ENCODE data around the gene SLC6A11. TPM values are rescaled to one million over a fixed set of nuclear protein-coding genes. Genes with fewer than 3 reads are reported as not detected.

Gene SLC6A11
- total and polyA plus RNA-seq, 2 donors (not counting 3 experiments of a cell fraction or from before 2014, with no cell fraction given) = not detected

DNA sequence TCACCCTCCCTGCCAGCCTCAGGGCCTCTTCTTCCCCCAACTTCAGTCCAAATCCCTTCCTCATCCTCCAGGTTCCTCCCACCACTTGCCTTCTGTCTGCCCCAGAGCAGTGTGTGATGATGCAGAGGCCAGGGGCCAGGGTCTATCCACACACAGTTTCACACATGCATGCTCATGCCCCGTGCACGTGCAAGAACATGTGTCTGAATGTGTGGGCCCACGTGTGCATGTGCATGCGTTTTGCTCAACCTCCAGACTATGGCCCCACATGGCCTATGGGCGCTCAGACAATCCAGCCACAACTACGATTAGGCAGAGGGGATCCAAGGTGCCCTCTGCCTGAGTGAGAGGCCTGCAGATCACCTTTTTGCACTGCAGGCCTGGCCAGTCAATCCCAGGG lies 144.2 kb downstream of the SLC6A11 start:
- no peak for DNase-seq (ENCODE audit: low read depth, low spot score)
- Histone ChIP-seq H3K27me3 (ENCODE audit: control insufficient read depth in 2 of 2, insufficient read depth in 2 of 2, low read length in 2 of 2) (no peaks in the 10 kb centered on the region), H3K27ac (ENCODE audit: insufficient read depth, low read depth, low read length) (no peak overlapping the region), H2AFZ (ENCODE audit: low read depth, low read length) (no peak overlapping the region), H4K20me1 (replicated peaks; ENCODE audit: control insufficient read depth, extremely low read depth, insufficient read depth, low read length) (no peaks in the 10 kb centered on the region), H3K4me2 (ENCODE audit: insufficient read depth, low read length) (no peak overlapping the region), H3K9ac (replicated peaks; ENCODE audit: extremely low read depth, insufficient read depth, low read length) (no peak overlapping the region), H3K4me3 (replicated peaks in 1 of 3; ENCODE audit: insufficient read depth in 1 of 3, low read depth in 1 of 3, low read length in 3 of 3) (no peak overlapping the region), H3K36me3 (ENCODE audit: control insufficient read depth in 2 of 2, extremely low read depth in 1 of 2, insufficient read depth in 2 of 2, low read length in 2 of 2) (no peaks in the 10 kb centered on the region), H3K4me1 (ENCODE audit: control insufficient read depth, extremely low read depth, insufficient read depth, low read length) (no peaks in the 10 kb centered on the region), H3K9me1 (replicated peaks; ENCODE audit: control insufficient read depth, extremely low read depth, insufficient read depth, low read length) (no peaks in the 10 kb centered on the region), H3K79me2 (ENCODE audit: control insufficient read depth, insufficient read depth, low read length) (no peaks in the 10 kb centered on the region), H3K9me3 (replicated peaks; ENCODE audit: control insufficient read depth, insufficient read depth, low read length) (no peaks in the 10 kb centered on the region)
- intact Hi-C loops (cut with micrococcal nuclease) = loop anchor here (5.0 kb wide), 1 partner anchor 1993 kb away; no protein-coding TSS in a partner anchor
- no peak for TF ChIP-seq MAX (IDR thresholded peaks at IDR 0.05; ENCODE audit: insufficient read depth, insufficient read length)
- POLR2A ChIA-PET = no interaction called here
- dilution Hi-C loops (cut with MboI; ENCODE audit: extremely low pct_ligation_motif_present, low sequenced_read_pairs) = no loop called here
- CTCF ChIA-PET = no interaction called here
- FAIRE-seq = no peak
- BruUV-seq (replicated peaks) = no TSS peak

DNA sequence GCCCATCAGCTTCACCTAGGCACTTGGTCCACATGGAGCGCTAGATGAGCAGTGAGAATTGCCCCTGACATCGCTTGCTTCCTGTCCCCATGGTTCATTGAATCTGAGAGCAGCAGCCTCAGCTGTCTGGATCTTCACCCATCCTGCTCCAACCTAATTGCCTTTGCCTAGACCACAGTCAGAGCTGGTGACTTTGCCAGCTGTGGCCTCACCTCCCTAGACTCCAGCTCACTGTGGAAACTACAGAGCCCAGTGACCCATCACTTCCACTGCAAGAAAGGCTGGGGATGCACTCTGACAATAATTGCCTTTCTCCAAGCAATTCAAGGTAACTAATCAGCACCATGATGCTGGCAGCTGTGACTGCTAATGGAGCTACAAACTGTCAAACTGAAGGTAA lies 145.9 kb downstream of the SLC6A11 start:
- H3K79me2 ChIP-seq (ENCODE audit: control insufficient read depth, insufficient read depth, low read length) = no peaks in the 10 kb centered on the region
- H3K27me3 ChIP-seq (ENCODE audit: control insufficient read depth in 2 of 2, insufficient read depth in 2 of 2, low read length in 2 of 2) = no peaks in the 10 kb centered on the region
- BruUV-seq (replicated peaks) = no TSS peak
- no peak overlapping the region for H3K4me2 ChIP-seq (ENCODE audit: insufficient read depth, low read length)
- ChIA-PET CTCF (interaction anchor here (1.4 kb wide), 1 partner anchor 98 kb away, joined by 3 read pairs; no protein-coding TSS in a partner anchor), POLR2A (no interaction called here)
- no peaks in the 10 kb centered on the region for H3K9me1 ChIP-seq (replicated peaks; ENCODE audit: control insufficient read depth, extremely low read depth, insufficient read depth, low read length)
- FAIRE-seq = no peak
- no peak overlapping the region for H3K27ac ChIP-seq (ENCODE audit: insufficient read depth, low read depth, low read length)
- dilution Hi-C loops (cut with MboI; ENCODE audit: extremely low pct_ligation_motif_present, low sequenced_read_pairs) (no loop called here), intact Hi-C loops (cut with micrococcal nuclease) (loop anchor here (5.0 kb wide), 1 partner anchor 1995 kb away; no protein-coding TSS in a partner anchor)
- TF ChIP-seq POLR2AphosphoS5 (IDR thresholded peaks at IDR 0.05; ENCODE audit: insufficient read depth, low read depth, low read length) (no peak), JUN (IDR thresholded peaks at IDR 0.05; ENCODE audit: borderline replicate concordance, insufficient read depth, insufficient read length, low read depth) (no peak), FOS (IDR thresholded peaks at IDR 0.05; ENCODE audit: borderline replicate concordance, insufficient read depth, low read length) (no peak), EZH2 (IDR thresholded peaks at IDR 0.05; ENCODE audit: borderline replicate concordance, low read depth, low read length, severe bottlenecking) (no peak), POLR2A (IDR thresholded peaks at IDR 0.05; ENCODE audit: low read depth, low read length) (no peak), MYC (IDR thresholded peaks at IDR 0.05; ENCODE audit: low read depth, low read length) (no peak), GATA2 (IDR thresholded peaks at IDR 0.05; ENCODE audit: insufficient read depth, insufficient read length, low read depth, low read length) (no peak), MAX (IDR thresholded peaks at IDR 0.05; ENCODE audit: insufficient read depth, insufficient read length) (no peak), CTCF (IDR thresholded peaks at IDR 0.05; ENCODE audit: extremely low read depth in 1 of 2, insufficient read depth in 1 of 2, low read depth in 1 of 2, low read length in 2 of 2) (no peak)
- no peaks in the 10 kb centered on the region for H3K9me3 ChIP-seq (replicated peaks; ENCODE audit: control insufficient read depth, insufficient read depth, low read length)
- DNase-seq (ENCODE audit: low read depth, low spot score) = no peak
- no peak overlapping the region for H2AFZ ChIP-seq (ENCODE audit: low read depth, low read length)
- no peaks in the 10 kb centered on the region for H4K20me1 ChIP-seq (replicated peaks; ENCODE audit: control insufficient read depth, extremely low read depth, insufficient read depth, low read length)
- no peaks in the 10 kb centered on the region for H3K4me1 ChIP-seq (ENCODE audit: control insufficient read depth, extremely low read depth, insufficient read depth, low read length)
- H3K9ac ChIP-seq (replicated peaks; ENCODE audit: extremely low read depth, insufficient read depth, low read length) = no peak overlapping the region
- H3K4me3 ChIP-seq (replicated peaks in 1 of 3; ENCODE audit: insufficient read depth in 1 of 3, low read depth in 1 of 3, low read length in 3 of 3) = no peak overlapping the region
- H3K36me3 ChIP-seq (ENCODE audit: control insufficient read depth in 2 of 2, extremely low read depth in 1 of 2, insufficient read depth in 2 of 2, low read length in 2 of 2) = no peaks in the 10 kb centered on the region
